D721Med (cell line): ENCODE results near the gene SMAD6.

Experiments
- DNase-seq: peaks from one replicate; pipeline ENCODE4 v3.0.0; 2011; ENCODE audit warnings: low spot score; ENCODE audit not compliant: insufficient read length
- FAIRE-seq: peaks from 2 replicates; lab custom pipeline; 2011; peaks lifted over from hg19 to GRCh38; lab: Jason Lieb, UNC
- CTCF ChIP-seq: IDR thresholded peaks from 2 replicates; pipeline ENCODE4 v1.5.1; 2012; ENCODE audit warnings: mild to moderate bottlenecking, control low read depth; ENCODE audit not compliant: insufficient read depth; ENCODE audit errors: missing control alignments

SMAD6 gene

GRCh38 chr15:66703540-66703941, 1.5 kb downstream of the SMAD6 start:
- TF ChIP-seq CTCF: no peak
- no peak for DNase-seq
- no peak for FAIRE-seq

GRCh38 chr15:66704019-66704802, 2.2 kb downstream of the SMAD6 start:
- no peak for FAIRE-seq
- DNase-seq: no peak
- no peak for TF ChIP-seq CTCF

GRCh38 chr15:66704803-66705153, 2.7 kb downstream of the SMAD6 start:
- DNase-seq: no peak
- FAIRE-seq: no peak
- TF ChIP-seq CTCF: no peak

- FAIRE-seq: no peak
- no peak for TF ChIP-seq CTCF
- DNase-seq: no peak
Measured at GRCh38 chr15:66705277-66706146, 3.5 kb downstream of the SMAD6 start.

- no peak for DNase-seq
- no peak for FAIRE-seq
- peak; percentile 61 for TF ChIP-seq CTCF
Measured at GRCh38 chr15:66706225-66706732, 4.2 kb downstream of the SMAD6 start.

- DNase-seq (no peak), FAIRE-seq (no peak)
- no peak for TF ChIP-seq CTCF
Measured at GRCh38 chr15:66706840-66707239, 4.8 kb downstream of the SMAD6 start.
